HG03039 (cell line): ENCODE results near the gene ABHD17A.
A peak's percentile ranks its signal among the peaks of the same experiment; 100 is the strongest.
"Not testable (repeated sequence)": the region's sequence is repeated elsewhere in the genome, so short reads cannot be mapped to it uniquely, and the experiment has no call there.

ENCODE experiments used
- ATAC-seq: cut with Tn5 transposase; IDR thresholded peaks from one replicate; pipeline ENCODE4 v1.9.1; 2021; ENCODE audit warnings: mild to moderate bottlenecking, moderate library complexity; ENCODE audit not compliant: unreplicated experiment

Gene ABHD17A

GRCh38 chr19:1911098-1911497 lies 25.8 kb upstream of the ABHD17A start:
- no peak for ATAC-seq

DNA sequence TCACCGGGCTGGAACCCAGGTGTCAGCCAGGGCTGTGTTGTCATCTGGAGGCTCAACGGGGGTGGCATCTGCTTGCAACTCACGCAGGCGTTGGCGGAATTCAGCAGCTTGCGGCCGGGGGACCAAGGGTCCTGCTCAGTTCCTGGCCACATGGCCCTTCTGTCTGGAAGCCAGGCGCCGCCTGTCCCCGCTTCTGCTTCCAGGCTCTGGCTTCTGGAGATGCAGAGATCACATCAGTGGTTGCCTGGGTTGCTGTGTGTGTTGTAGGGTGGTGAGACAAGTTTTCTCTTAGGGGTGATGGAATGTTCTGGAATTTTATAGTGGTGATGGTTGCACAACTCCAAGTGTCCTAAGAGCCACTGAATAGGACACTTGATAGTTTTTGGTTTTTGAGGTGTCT lies 24.9 kb upstream of the ABHD17A start:
- ATAC-seq = no peak

GRCh38 chr19:1909761-1910080 lies 24.4 kb upstream of the ABHD17A start:
- no peak for ATAC-seq

- ATAC-seq = no peak
Measured at GRCh38 chr19:1908364-1908678, 23.0 kb upstream of the ABHD17A start.

DNA sequence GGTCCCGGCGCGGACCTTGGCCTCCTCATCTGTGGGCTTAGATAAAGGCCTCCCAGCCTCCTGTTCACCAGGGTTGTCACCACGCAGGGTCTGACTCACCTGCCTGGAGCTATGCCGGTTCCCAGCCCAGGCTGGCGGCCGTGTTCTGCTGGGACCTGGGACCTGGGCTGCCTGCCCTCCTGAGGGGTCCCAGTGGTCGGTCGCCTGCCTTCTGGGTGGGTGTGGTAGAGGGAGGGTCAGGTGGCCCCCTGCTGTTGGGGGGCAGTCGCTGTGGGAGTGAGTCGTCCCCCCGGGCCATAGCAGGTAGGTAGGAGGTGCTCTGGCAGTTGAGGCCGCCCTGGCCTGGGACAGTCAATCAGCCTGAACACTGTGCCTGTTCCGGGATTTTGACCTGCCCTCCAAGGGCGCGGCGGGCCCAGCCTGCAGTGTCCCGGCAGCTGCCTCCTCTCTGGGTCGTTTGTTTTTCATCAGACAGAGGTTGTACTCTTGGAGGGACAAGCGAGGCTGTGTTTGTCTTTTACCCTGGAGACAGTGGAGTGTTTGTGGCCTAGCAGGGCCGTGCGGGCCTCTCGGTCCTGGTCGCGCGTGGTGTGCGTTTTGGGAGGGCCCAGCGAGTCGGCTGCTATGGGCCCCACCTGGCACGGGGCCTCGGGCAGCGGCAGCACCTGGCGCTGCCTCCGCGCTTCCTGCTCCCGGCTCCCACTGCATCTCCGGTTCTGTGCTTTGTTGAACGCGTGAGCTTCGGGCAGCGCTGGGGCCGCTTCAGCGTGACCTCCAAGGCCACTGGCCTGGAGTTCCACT lies 22.5 kb upstream of the ABHD17A start:
- ATAC-seq = no peak

- ATAC-seq = no peak
Measured at GRCh38 chr19:1906985-1907562, 21.8 kb upstream of the ABHD17A start.

DNA sequence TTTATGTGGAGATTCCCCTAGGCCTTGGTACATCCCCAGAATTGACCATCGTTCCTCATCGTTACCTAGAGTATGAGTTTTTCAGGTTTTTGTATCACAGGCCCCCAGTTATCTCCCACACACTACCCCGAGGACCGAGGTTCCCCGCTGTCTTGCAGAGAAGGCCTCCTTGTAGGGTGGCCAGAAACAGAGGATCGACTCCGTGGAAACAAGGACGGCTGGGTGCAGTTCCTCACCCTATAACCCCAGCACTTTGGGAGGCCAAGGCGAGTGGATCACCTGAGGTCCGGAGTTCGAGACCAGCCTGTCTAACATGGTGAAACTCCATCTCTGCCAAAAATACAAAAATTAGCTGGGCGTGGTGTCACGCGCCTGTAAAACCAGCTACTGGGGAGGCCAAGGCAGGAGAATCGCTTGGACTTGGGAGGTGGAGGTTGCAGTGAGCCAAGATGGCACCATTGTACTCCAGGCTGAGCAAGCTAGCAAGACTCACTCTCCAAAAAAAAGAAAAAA lies 20.6 kb upstream of the ABHD17A start:
- ATAC-seq = no peak

DNA sequence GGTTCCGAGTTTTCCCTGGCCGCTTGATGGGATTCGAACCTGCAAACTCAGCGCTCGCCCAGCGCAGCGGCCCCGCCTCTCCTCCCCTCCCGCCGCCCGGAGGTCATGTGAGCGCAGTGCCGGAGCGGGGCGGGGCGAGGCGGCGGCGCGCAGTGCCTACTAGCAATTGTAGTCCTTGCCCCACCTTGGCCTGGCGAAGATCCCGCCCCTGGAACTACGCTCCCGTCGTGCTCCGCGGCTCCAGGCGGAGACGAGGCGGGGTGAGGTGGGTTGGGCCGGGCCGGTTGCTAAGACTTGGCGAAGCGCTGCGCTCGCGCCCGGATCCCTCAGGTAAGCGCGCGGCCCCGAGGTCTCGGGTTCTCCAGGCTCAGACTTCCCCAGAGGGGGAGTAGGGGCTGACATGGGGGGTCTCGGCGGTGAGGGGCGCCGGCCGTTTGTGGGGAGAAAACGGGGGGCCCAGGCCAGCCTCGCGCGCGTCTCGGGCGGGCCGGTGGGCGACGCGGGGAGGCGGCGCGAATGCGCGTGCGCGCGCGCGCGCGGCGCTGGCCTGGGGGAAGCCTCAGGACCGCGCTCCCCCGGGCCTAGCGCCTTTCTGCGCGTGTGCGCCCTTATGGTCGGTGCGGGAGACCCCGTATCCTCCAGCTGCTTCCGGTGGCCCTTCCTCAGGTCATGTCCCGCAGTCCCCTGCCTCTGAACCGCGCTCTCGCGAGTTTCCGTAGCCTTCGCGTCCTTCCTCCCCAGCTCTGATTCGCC lies 20.0 kb upstream of the ABHD17A start, which contains the start of the genes ADAT3 and SCAMP4:
ADAT3 (plus strand) TSS at position 290 of the 753 bp plus-strand sequence. CDS start 6,649 bp downstream, outside the sequence.
SCAMP4 (plus strand) TSS at position 290 of the 753 bp plus-strand sequence. CDS start 9,621 bp downstream, outside the sequence.
- peak; percentile 79 for ATAC-seq

GRCh38 chr19:1904860-1905109 lies 19.5 kb upstream of the ABHD17A start:
- no peak for ATAC-seq

DNA sequence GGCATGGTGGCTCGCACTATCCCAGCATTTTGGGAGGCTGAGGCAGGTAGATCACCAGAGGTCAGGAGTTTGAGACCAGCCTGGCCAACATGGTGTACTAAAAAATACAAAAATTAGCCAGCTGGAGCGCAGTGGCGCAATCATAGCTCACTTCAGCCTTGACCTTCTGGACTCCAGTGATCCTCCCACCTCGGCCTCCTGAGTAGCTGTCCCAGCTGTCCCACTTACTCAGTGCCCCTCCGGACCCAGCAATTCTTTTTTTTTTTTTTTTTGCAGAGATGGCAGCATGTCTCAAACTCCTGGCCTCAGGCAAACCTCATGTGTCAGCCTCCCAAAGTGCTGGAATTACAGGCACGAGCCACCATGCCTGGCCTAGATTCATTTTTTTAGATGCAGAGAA lies 17.6 kb upstream of the ABHD17A start:
- ATAC-seq = no peak

DNA sequence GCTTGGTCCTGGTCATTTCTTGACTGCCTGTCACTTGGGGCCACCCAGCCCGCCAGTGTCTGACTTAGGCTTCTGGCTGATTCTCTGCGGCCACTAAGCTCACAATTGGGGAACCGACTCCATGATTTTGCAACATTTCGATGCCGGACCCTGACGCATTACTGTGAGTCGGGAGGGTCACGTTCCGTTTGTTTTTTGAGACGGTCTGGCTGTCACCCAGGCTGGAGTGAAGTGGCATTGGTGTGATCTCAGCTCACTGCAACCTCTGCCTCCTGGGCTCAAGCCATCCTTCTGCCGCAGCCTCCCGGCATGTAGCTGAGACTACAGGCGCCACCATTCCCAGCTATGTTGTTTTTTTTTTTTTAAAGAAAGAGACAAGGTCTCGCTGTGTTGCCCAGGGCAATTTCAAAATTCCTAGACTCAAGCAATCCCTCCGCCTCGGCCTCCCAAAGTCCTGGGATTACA lies 16.7 kb upstream of the ABHD17A start:
- ATAC-seq = no peak

GRCh38 chr19:1896508-1896907 lies 11.2 kb upstream of the ABHD17A start:
- no peak for ATAC-seq

DNA sequence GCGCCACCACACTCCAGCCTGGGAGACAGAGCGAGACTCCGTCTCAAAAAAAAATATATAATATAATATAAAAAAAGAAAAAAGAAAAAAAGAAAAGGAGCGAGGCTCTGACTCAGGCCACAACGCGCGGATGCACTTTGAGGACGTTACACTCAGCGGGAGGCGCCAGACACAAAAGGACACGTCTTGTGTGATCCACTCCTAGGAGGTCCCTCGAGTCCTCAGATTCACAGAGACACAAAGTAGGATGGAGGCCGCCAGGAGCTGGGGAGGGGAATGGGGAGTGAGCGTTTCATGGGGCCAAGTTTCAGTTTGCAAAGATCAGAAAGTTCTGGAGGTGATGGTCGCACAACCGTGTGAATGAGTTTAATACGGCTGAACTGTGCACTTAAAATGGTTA lies 8.5 kb upstream of the ABHD17A start:
- no peak for ATAC-seq

DNA sequence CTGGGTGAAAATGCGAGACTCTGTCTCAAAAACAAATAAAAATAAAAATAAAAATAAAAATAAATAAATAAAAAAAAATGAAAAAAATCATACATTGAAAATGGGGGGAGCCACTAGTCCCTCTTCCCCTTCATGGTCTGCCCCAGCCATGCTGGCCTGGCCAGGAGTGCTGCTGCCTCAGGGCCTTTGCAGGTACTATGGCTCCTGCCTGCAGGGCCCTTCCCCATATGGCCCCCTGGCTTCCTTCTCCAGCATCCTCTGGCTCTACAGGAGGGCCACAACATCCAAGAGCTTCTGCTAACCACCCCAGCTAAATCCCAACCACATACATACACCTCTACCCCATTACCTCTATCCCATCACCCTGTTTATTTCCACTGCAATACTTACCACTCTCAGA lies 4.6 kb upstream of the ABHD17A start:
- ATAC-seq = no peak

- no peak for ATAC-seq
Measured at GRCh38 chr19:1888385-1888784, 3.1 kb upstream of the ABHD17A start.

GRCh38 chr19:1886360-1886759 lies 1.1 kb upstream of the ABHD17A start:
- ATAC-seq = not testable (repeated sequence)

DNA sequence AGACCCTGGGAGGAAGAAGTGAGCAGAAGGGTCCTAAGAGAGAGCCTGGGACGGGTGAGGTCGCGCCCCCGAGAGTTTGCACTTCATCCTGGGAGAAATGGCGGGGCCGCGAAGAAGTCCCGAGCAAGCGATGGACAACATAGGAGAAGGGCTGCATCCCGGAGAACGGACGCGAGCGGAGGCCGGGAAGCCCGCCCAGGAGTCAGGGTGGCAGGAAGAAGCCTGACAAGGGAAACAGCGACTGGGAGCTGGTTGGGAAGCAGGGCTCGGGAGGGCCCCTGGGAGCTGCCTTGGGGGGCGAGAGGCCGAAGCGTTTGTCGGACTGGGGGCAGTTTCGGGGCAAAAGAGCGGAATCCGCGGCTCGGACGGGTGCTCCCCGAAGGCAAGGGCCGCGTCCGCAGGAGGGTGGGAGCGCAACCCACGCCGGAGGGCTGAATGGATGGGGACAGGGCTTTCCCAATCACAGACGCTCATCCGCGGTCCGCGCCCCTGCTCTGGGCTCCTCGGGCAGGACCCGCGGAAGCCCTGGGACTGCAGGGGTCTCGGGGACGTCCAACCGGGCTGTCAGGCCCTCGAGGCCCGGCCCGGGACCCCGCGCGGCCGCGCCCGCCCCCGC lies 469 bp downstream of the ABHD17A start:
- peak; percentile 3 for ATAC-seq

DNA sequence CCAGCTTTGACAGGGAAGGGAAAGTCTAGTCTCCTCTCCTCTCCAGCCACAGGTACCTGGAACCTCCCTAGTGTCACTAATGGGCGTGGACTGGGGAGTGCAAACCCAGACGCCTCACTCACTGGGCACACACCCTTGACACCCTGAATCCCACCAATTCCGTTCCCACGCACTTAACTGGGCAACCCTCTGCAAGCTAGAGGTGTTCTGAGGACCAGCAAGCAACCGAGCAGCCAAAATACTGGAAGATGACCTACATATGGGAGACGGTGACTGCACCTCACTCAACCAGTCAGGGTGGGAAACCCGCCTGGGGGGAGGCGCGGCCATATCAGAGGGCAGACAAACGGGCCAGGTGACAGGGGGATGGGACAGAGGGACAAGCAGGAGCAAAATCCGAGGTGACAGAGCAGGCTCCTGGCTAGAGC lies 991 bp downstream of the ABHD17A start:
- no peak for ATAC-seq

GRCh38 chr19:1883784-1884183 lies 1.5 kb downstream of the ABHD17A start:
- no peak for ATAC-seq

GRCh38 chr19:1882786-1883692 lies 2.3 kb downstream of the ABHD17A start:
- ATAC-seq = no peak
